ENCODE data around the gene SAP30L. TPM values are rescaled to one million over a fixed set of nuclear protein-coding genes. Genes with fewer than 3 reads are reported as not detected.

The SAP30L gene
- total and polyA plus RNA-seq, 2 donors (not counting 1 experiment from before 2014, with no cell fraction given): 26.6 to 31.5 TPM

- Histone ChIP-seq H3K4me3 (replicated peaks in 1 of 4; ENCODE audit: control extremely low read depth in 1 of 4, insufficient read depth in 1 of 4, low read depth in 3 of 4, low read length in 4 of 4) (no peak overlapping the region), H2AFZ (ENCODE audit: low read length) (no peak overlapping the region), H3K9ac (ENCODE audit: insufficient read depth, low read length) (no peak overlapping the region)
Measured at GRCh38 chr5:154400678-154401077, 45.1 kb upstream of the SAP30L start.

GRCh38 chr5:154401355-154401754 is 44.4 kb upstream of the SAP30L start:
- H3K4me3 ChIP-seq (replicated peaks in 1 of 4; ENCODE audit: control extremely low read depth in 1 of 4, insufficient read depth in 1 of 4, low read depth in 3 of 4, low read length in 4 of 4): no peak overlapping the region
- no peak overlapping the region for H3K27ac ChIP-seq (ENCODE audit: insufficient read depth, low read length)
- DNase-seq (ENCODE audit: low read depth in 2 of 2): no peak
- no peak overlapping the region for H3K9ac ChIP-seq (ENCODE audit: insufficient read depth, low read length)
- no peaks in the 10 kb centered on the region for H3K27me3 ChIP-seq (ENCODE audit: control insufficient read depth, insufficient read depth, low read length)
- H4K20me1 ChIP-seq (ENCODE audit: control insufficient read depth, extremely low read depth, insufficient read depth, low read length): peaks cover 2% of the 10 kb centered on the region
- H2AFZ ChIP-seq (ENCODE audit: low read length): no peak overlapping the region
- no peaks in the 10 kb centered on the region for H3K36me3 ChIP-seq (ENCODE audit: control insufficient read depth, insufficient read depth, low read length)
- TF ChIP-seq EZH2 (IDR thresholded peaks at IDR 0.05; ENCODE audit: low read length, missing control alignments) (no peak), CTCF (conservative IDR thresholded peaks at IDR 0.05 in 1 of 2, IDR thresholded peaks at IDR 0.05 in 1 of 2; ENCODE audit: low read depth in 1 of 2, low read length in 2 of 2) (no peak)
- H3K4me1 ChIP-seq (ENCODE audit: control insufficient read depth, extremely low read depth, insufficient read depth, low read length): peaks cover 4% of the 10 kb centered on the region
- no peaks in the 10 kb centered on the region for H3K9me3 ChIP-seq (ENCODE audit: control insufficient read depth, insufficient read depth, low read depth, low read length)
- H3K79me2 ChIP-seq (ENCODE audit: control insufficient read depth, insufficient read depth, low read length): no peaks in the 10 kb centered on the region
- no peak overlapping the region for H3K4me2 ChIP-seq (ENCODE audit: extremely low read depth, insufficient read depth, low read length)

More at GRCh38 chr5:154400678-154401077, 45.1 kb upstream of the SAP30L start:
- Histone ChIP-seq H3K27me3 (ENCODE audit: control insufficient read depth, insufficient read depth, low read length) (no peaks in the 10 kb centered on the region), H3K79me2 (ENCODE audit: control insufficient read depth, insufficient read depth, low read length) (no peaks in the 10 kb centered on the region), H3K36me3 (ENCODE audit: control insufficient read depth, insufficient read depth, low read length) (no peaks in the 10 kb centered on the region), H3K27ac (ENCODE audit: insufficient read depth, low read length) (no peak overlapping the region), H3K9me3 (ENCODE audit: control insufficient read depth, insufficient read depth, low read depth, low read length) (no peaks in the 10 kb centered on the region), H3K4me2 (ENCODE audit: extremely low read depth, insufficient read depth, low read length) (no peak overlapping the region), H3K4me1 (ENCODE audit: control insufficient read depth, extremely low read depth, insufficient read depth, low read length) (peaks cover 4% of the 10 kb centered on the region), H4K20me1 (ENCODE audit: control insufficient read depth, extremely low read depth, insufficient read depth, low read length) (no peaks in the 10 kb centered on the region)
- no peak for DNase-seq (ENCODE audit: low read depth in 2 of 2)
- TF ChIP-seq EZH2 (IDR thresholded peaks at IDR 0.05; ENCODE audit: low read length, missing control alignments) (no peak), CTCF (conservative IDR thresholded peaks at IDR 0.05 in 1 of 2, IDR thresholded peaks at IDR 0.05 in 1 of 2; ENCODE audit: low read depth in 1 of 2, low read length in 2 of 2) (no peak)

- H3K79me2 ChIP-seq (ENCODE audit: control insufficient read depth, insufficient read depth, low read length): no peaks in the 10 kb centered on the region
- no peak overlapping the region for H3K9ac ChIP-seq (ENCODE audit: insufficient read depth, low read length)
- TF ChIP-seq EZH2 (IDR thresholded peaks at IDR 0.05; ENCODE audit: low read length, missing control alignments) (no peak), CTCF (conservative IDR thresholded peaks at IDR 0.05 in 1 of 2, IDR thresholded peaks at IDR 0.05 in 1 of 2; ENCODE audit: low read depth in 1 of 2, low read length in 2 of 2) (no peak)
- no peak overlapping the region for H3K4me3 ChIP-seq (replicated peaks in 1 of 4; ENCODE audit: control extremely low read depth in 1 of 4, insufficient read depth in 1 of 4, low read depth in 3 of 4, low read length in 4 of 4)
- H3K4me1 ChIP-seq (ENCODE audit: control insufficient read depth, extremely low read depth, insufficient read depth, low read length): peaks cover 4% of the 10 kb centered on the region
- no peaks in the 10 kb centered on the region for H3K36me3 ChIP-seq (ENCODE audit: control insufficient read depth, insufficient read depth, low read length)
- DNase-seq (ENCODE audit: low read depth in 2 of 2): no peak
- no peak overlapping the region for H2AFZ ChIP-seq (ENCODE audit: low read length)
- peaks cover 2% of the 10 kb centered on the region for H4K20me1 ChIP-seq (ENCODE audit: control insufficient read depth, extremely low read depth, insufficient read depth, low read length)
- H3K27ac ChIP-seq (ENCODE audit: insufficient read depth, low read length): no peak overlapping the region
- H3K4me2 ChIP-seq (ENCODE audit: extremely low read depth, insufficient read depth, low read length): no peak overlapping the region
- no peaks in the 10 kb centered on the region for H3K27me3 ChIP-seq (ENCODE audit: control insufficient read depth, insufficient read depth, low read length)
- H3K9me3 ChIP-seq (ENCODE audit: control insufficient read depth, insufficient read depth, low read depth, low read length): no peaks in the 10 kb centered on the region
Measured at GRCh38 chr5:154401931-154402330, 43.9 kb upstream of the SAP30L start.
